IMR-90 (cell line): Measurements from ENCODE around the gene DCDC1. TPM values are rescaled to one million over a fixed set of nuclear protein-coding genes. Genes with fewer than 3 reads are reported as not detected.

Experiments
- ATAC-seq: fragments of 200-7000 bp; cut with Tn5 transposase; 2 replicates; pipeline ENCODE4 v1.9.1; 2020; ENCODE audit warnings: low read depth, mild to moderate bottlenecking, moderate library complexity
- BruUV-seq: library from RNA; stranded (reverse); fragments of 400-500 nt; replicated peaks from 2 replicates; lab custom pipeline; 2021; lab: Mats Ljungman, UMichigan
- CTCF ChIA-PET: fragments of 300-600 bp; formaldehyde crosslinking; extraction: SDS; loops from one replicate; lab custom pipeline; 2021; ENCODE audit warnings: antibody characterized with exemption; lab: Yijun Ruan, JAX
- POLR2A ChIA-PET: fragments of 300-600 bp; sonication (Branson Sonifier 250); formaldehyde crosslinking; loops from one replicate; lab custom pipeline; 2022; ENCODE audit warnings: antibody characterized with exemption; ENCODE audit not compliant: unreplicated experiment; lab: Charles Lee
- DNase-seq: peaks from one replicate; pipeline ENCODE4 v3.0.0; 2013
- H2AFZ ChIP-seq: replicated peaks from 2 replicates; pipeline ENCODE3; 2013; ENCODE audit warnings: low read length, mild to moderate bottlenecking; ENCODE audit not compliant: poor library complexity
- H2AK5ac ChIP-seq: 2 replicates; pipeline ENCODE4 v1.6.1; 2013; ENCODE audit warnings: low read depth, low read length, inconsistent platforms
- H2AK9ac ChIP-seq: replicated peaks from 2 replicates; pipeline ENCODE3; 2013; ENCODE audit warnings: mild to moderate bottlenecking, low read depth, low read length, moderate library complexity; ENCODE audit not compliant: poor library complexity
- H2BK120ac ChIP-seq: 2 replicates; pipeline ENCODE4 v1.6.1; 2013; ENCODE audit warnings: low read depth, low read length, inconsistent platforms
- H2BK15ac ChIP-seq: 3 replicates; pipeline ENCODE4 v1.6.1; 2013; ENCODE audit warnings: low read depth, low read length, inconsistent platforms
- H2BK20ac ChIP-seq: 2 replicates; pipeline ENCODE4 v1.6.1; 2013; ENCODE audit warnings: low read depth, mild to moderate bottlenecking, inconsistent platforms, low read length, moderate library complexity
- H2BK5ac ChIP-seq: 2 replicates; pipeline ENCODE4 v1.6.1; 2013; ENCODE audit warnings: mild to moderate bottlenecking, low read depth, low read length, inconsistent platforms; ENCODE audit not compliant: poor library complexity, severe bottlenecking
- H3K14ac ChIP-seq: replicated peaks from 2 replicates; pipeline ENCODE4 v1.6.1; 2013; ENCODE audit warnings: low read depth, low read length, inconsistent platforms
- H3K18ac ChIP-seq: 2 replicates; pipeline ENCODE4 v1.6.1; 2013; ENCODE audit warnings: low read depth, low read length, control low read depth
- H3K23ac ChIP-seq: 2 replicates; pipeline ENCODE4 v1.6.1; 2013; ENCODE audit warnings: low read depth, low read length, inconsistent platforms
- H3K27ac ChIP-seq: 2 replicates; pipeline ENCODE4 v1.5.1; 2013; ENCODE audit warnings: mild to moderate bottlenecking, control low read depth, low read length; ENCODE audit not compliant: insufficient read depth
- H3K27me3 ChIP-seq: 2 replicates; pipeline ENCODE4 v1.6.1; 2013; ENCODE audit warnings: low read length; ENCODE audit not compliant: control insufficient read depth, insufficient read depth
- H3K36me3 ChIP-seq: 2 replicates; pipeline ENCODE4 v1.6.1; 2013; ENCODE audit warnings: low read length, mixed read lengths; ENCODE audit not compliant: control insufficient read depth, insufficient read depth
- H3K4ac ChIP-seq: 2 replicates; pipeline ENCODE4 v1.6.1; 2013; ENCODE audit warnings: low read depth, low read length, inconsistent platforms
- H3K4me1 ChIP-seq: 2 replicates; pipeline ENCODE4 v1.6.1; 2013; ENCODE audit warnings: low read length, mixed read lengths; ENCODE audit not compliant: control insufficient read depth, insufficient read depth
- H3K4me2 ChIP-seq: 2 replicates; pipeline ENCODE4 v1.6.1; 2013; ENCODE audit warnings: low read depth, mild to moderate bottlenecking, control low read depth, low read length, moderate library complexity
- H3K4me3 ChIP-seq: 2 replicates; pipeline ENCODE4 v1.5.1; 2013; ENCODE audit warnings: low read depth, mild to moderate bottlenecking, control low read depth, low read length, moderate library complexity; ENCODE audit not compliant: insufficient read depth
- H3K56ac ChIP-seq: 2 replicates; pipeline ENCODE4 v1.6.1; 2013; ENCODE audit warnings: low read length, inconsistent platforms; ENCODE audit not compliant: insufficient read depth; ENCODE audit errors: extremely low read depth
- H3K79me1 ChIP-seq, 2 experiments: 2 replicates each; pipeline ENCODE4 v1.6.1; 2013; ENCODE audit warnings: low read length in 2 of 2, inconsistent platforms in 1 of 2, low read depth in 1 of 2
- H3K9ac ChIP-seq: 2 replicates; pipeline ENCODE4 v1.6.1; 2013; ENCODE audit warnings: low read depth, low read length, control low read depth
- H3K9me1 ChIP-seq: 2 replicates; pipeline ENCODE4 v1.6.1; 2013; ENCODE audit warnings: low read length, inconsistent platforms; ENCODE audit not compliant: insufficient read depth
- H3K9me3 ChIP-seq: 2 replicates; pipeline ENCODE4 v1.6.1; 2013; ENCODE audit warnings: low read length; ENCODE audit not compliant: control insufficient read depth, insufficient read depth
- H4K20me1 ChIP-seq: 2 replicates; pipeline ENCODE4 v1.6.1; 2013; ENCODE audit warnings: low read length, inconsistent platforms; ENCODE audit not compliant: insufficient read depth
- H4K5ac ChIP-seq: 2 replicates; pipeline ENCODE4 v1.6.1; 2013; ENCODE audit warnings: mild to moderate bottlenecking, low read depth, low read length, control low read depth
- H4K8ac ChIP-seq, 2 experiments: 2 replicates each; pipeline ENCODE4 v1.6.1; 2013; ENCODE audit warnings: low read depth in 2 of 2, low read length in 2 of 2, control low read depth in 1 of 2, inconsistent platforms in 1 of 2
- H4K91ac ChIP-seq: 2 replicates; pipeline ENCODE4 v1.6.1; 2013; ENCODE audit warnings: low read depth, low read length, inconsistent platforms; ENCODE audit not compliant: insufficient read depth
- BHLHE40 ChIP-seq: fragments of 150-350 bp; IDR thresholded peaks from 2 replicates; pipeline ENCODE4 v1.6.1; 2016; ENCODE audit warnings: mild to moderate bottlenecking, low read depth, low read length
- CEBPB ChIP-seq: IDR thresholded peaks from 2 replicates; pipeline ENCODE4 v1.6.1; 2012; ENCODE audit warnings: low read depth, low read length, improper control_type of control experiment
- CHD1 ChIP-seq: IDR thresholded peaks from 2 replicates; pipeline ENCODE4 v1.6.1; 2012; ENCODE audit warnings: low read depth, low read length, improper control_type of control experiment
- CTCF ChIP-seq: conservative IDR thresholded peaks from 2 replicates; pipeline ENCODE4 v1.5.1; 2012; ENCODE audit warnings: mild to moderate bottlenecking, low read depth, low read length, improper control_type of control experiment
- FOS ChIP-seq: fragments of 150-350 bp; IDR thresholded peaks from 2 replicates; pipeline ENCODE4 v1.6.1; 2016; ENCODE audit warnings: low read depth, low read length
- MAFK ChIP-seq: IDR thresholded peaks from 2 replicates; pipeline ENCODE4 v1.6.1; 2012; ENCODE audit warnings: low read depth, low read length, improper control_type of control experiment
- MAZ ChIP-seq: IDR thresholded peaks from 2 replicates; pipeline ENCODE4 v1.6.1; 2012; ENCODE audit warnings: low read depth, mild to moderate bottlenecking, low read length, improper control_type of control experiment, moderate library complexity, borderline replicate concordance
- MXI1 ChIP-seq: IDR thresholded peaks from 2 replicates; pipeline ENCODE4 v1.6.1; 2012; ENCODE audit warnings: low read depth, mild to moderate bottlenecking, low read length, moderate library complexity, borderline replicate concordance
- NFE2L2 ChIP-seq: fragments of 150-350 bp; IDR thresholded peaks from 2 replicates; pipeline ENCODE4 v1.6.1; 2016; ENCODE audit warnings: low read depth, mild to moderate bottlenecking, low read length
- POLR2A ChIP-seq: IDR thresholded peaks from 2 replicates; pipeline ENCODE4 v1.6.1; 2012; ENCODE audit warnings: mild to moderate bottlenecking, low read depth, low read length
- RAD21 ChIP-seq: IDR thresholded peaks from 2 replicates; pipeline ENCODE4 v1.6.1; 2012; ENCODE audit warnings: low read length, improper control_type of control experiment
- RCOR1 ChIP-seq: IDR thresholded peaks from 2 replicates; pipeline ENCODE4 v1.6.1; 2012; ENCODE audit warnings: mild to moderate bottlenecking, low read length, improper control_type of control experiment; ENCODE audit not compliant: insufficient replicate concordance
- RFX5 ChIP-seq: IDR thresholded peaks from 2 replicates; pipeline ENCODE4 v1.8.0; 2012; ENCODE audit warnings: low read depth, mild to moderate bottlenecking, low read length, moderate library complexity
- SMC3 ChIP-seq: fragments of 150-350 bp; IDR thresholded peaks from 2 replicates; pipeline ENCODE4 v1.6.1; 2016; ENCODE audit warnings: low read depth, mild to moderate bottlenecking, antibody characterized with exemption, low read length, moderate library complexity
- USF2 ChIP-seq: fragments of 150-350 bp; IDR thresholded peaks from 2 replicates; pipeline ENCODE4 v1.6.1; 2017; ENCODE audit warnings: mild to moderate bottlenecking, antibody characterized with exemption, low read length, low read depth
- WGBS, 2 experiments: methylation state at CpG; one replicate each; pipeline versions ENCODE4 v1.1.5 to v1.1.7; 2013; ENCODE audit warnings: missing lambda C conversion rate in 2 of 2; ENCODE audit not compliant: insufficient read length in 1 of 2; ENCODE audit errors: extremely low coverage in 2 of 2; 5-methylcytosine and 5-hydroxymethylcytosine counted together
- dilution Hi-C: fragments of 300-500 bp; cut with HindIII; formaldehyde crosslinking; loops from one replicate; pipeline ENCODE4 v1.14.3; 2018; ENCODE audit warnings: low sequenced_read_pairs; ENCODE audit not compliant: unreplicated experiment
- in situ Hi-C: fragments of 300-500 bp; cut with MboI; formaldehyde crosslinking; loops from 3 replicates; pipeline ENCODE4 v1.14.3; 2019; ENCODE audit warnings: low sequenced_read_pairs, inconsistent platforms, mixed read lengths
- intact Hi-C: fragments of 100-400 bp; cut with micrococcal nuclease; formaldehyde crosslinking; loops from 2 replicates; pipeline ENCODE4 v1.10.0; 2022
- polyA plus RNA-seq, 3 experiments: library from polyadenylated mRNA; depleted of rRNA; stranded (reverse); fragments of >200 nt; gene quantifications; 2 replicates each; pipeline ENCODE4 v1.2.3, GENCODE V29; 2012; ENCODE audit warnings: low replicate concordance in 1 of 3
- total RNA-seq: library from RNA; depleted of rRNA; stranded (reverse); fragments of >200 nt; gene quantifications from 2 replicates; pipeline ENCODE4 v1.2.3, GENCODE V29; 2012
- TF ChIP-seq, protein P1 (sequence below): fragments of 150-350 bp; IDR thresholded peaks from 2 replicates; pipeline ENCODE4 v1.6.1; 2016; ENCODE audit warnings: low read depth, mild to moderate bottlenecking, low read length, moderate library complexity, borderline replicate concordance

DCDC1 gene
- total and polyA plus RNA-seq, 2 of the 4 experiments (the other 2 are of a cell fraction), result not detected

DNA sequence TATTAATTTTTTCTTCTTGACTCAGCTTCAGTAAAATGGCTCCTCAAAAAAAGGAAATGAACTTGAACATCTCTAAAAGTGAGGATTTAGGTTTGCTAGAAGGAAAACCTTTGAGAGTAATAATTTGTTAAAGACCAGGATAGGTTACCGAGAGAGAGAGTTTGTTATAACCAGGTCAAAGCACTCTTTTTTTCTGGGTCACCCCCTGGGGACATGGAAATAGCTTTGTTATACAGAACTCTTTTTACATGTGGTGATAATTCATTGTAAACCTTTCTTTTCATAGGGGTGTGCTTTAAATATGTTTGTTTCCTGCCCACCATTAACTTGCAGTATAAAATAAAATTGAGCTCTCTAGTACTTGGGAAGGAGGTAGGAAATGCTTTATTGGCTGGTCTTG lies 47.8 kb upstream of the DCDC1 start:
- Histone ChIP-seq H3K56ac (no peak overlapping the region), H4K5ac (no peak overlapping the region), H2AK9ac (no peak overlapping the region), H2AK5ac (no peak overlapping the region), H2BK120ac (no peak overlapping the region), H2BK15ac (no peak overlapping the region), H3K23ac (no peak overlapping the region), H3K4me2 (no peak overlapping the region), H2AFZ (no peak overlapping the region), H3K4me1 (0 out of 2 replicates have a peak, but pooled peaks cover 3% of the 10 kb centered on the region), H4K20me1 (peaks cover 3% of the 10 kb centered on the region; the same call in 1 of the 2 replicates), H3K14ac (no peak overlapping the region), H3K18ac (no peak overlapping the region), H4K91ac (no peak overlapping the region), H3K27ac (no peak overlapping the region), H3K27me3 (no peaks in the 10 kb centered on the region), H3K9me3 (no peaks in the 10 kb centered on the region), H4K8ac (no peak overlapping the region), H3K36me3 (no peaks in the 10 kb centered on the region), H2BK20ac (no peak overlapping the region), H3K9ac (no peak overlapping the region), H2BK5ac (no peak overlapping the region), H3K79me1 (no peaks in the 10 kb centered on the region; a peak in 1 of 4 replicates), H3K4me3 (no peak overlapping the region), H3K9me1 (peaks cover 10% of the 10 kb centered on the region; the same call in 1 of the 2 replicates), H3K4ac (no peak overlapping the region)
- POLR2A ChIA-PET, result no interaction called here
- TF ChIP-seq RAD21 (no peak), MAFK (no peak), FOS (no peak), CTCF (no peak), RFX5 (no peak), MXI1 (no peak), RCOR1 (no peak), CHD1 (no peak), MAZ (no peak), BHLHE40 (no peak), CEBPB (no peak), NFE2L2 (no peak), USF2 (no peak), SMC3 (no peak), POLR2A (no peak)
- TF ChIP-seq, protein P1, sequence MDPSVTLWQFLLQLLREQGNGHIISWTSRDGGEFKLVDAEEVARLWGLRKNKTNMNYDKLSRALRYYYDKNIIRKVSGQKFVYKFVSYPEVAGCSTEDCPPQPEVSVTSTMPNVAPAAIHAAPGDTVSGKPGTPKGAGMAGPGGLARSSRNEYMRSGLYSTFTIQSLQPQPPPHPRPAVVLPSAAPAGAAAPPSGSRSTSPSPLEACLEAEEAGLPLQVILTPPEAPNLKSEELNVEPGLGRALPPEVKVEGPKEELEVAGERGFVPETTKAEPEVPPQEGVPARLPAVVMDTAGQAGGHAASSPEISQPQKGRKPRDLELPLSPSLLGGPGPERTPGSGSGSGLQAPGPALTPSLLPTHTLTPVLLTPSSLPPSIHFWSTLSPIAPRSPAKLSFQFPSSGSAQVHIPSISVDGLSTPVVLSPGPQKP, result no peak
- no TSS peak for BruUV-seq
- in situ Hi-C loops (no loop called here), intact Hi-C loops (no loop called here), dilution Hi-C loops (no loop called here)
- WGBS, 2 experiments, result no CpG with 5 or more reads among the region's 1 CpG
- DNase-seq (no peak), ATAC-seq (no peak)
- CTCF ChIA-PET, result no interaction called here
